Keratinocyte (primary cell): ENCODE measurements around the gene CTIF. TPM values are rescaled to one million over a fixed set of nuclear protein-coding genes. Genes with fewer than 3 reads are reported as not detected.

Experiments
- DNase-seq: peaks from one replicate; pipeline ENCODE4 v3.0.0-alpha.2; 2011; ENCODE audit warnings: low read depth, missing footprints, low spot score
- FAIRE-seq: peaks from 2 replicates; lab custom pipeline; 2011; peaks lifted over from hg19 to GRCh38; lab: Jason Lieb, UNC
- H2AFZ ChIP-seq: 2 replicates; pipeline ENCODE4 v1.6.0; 2012; ENCODE audit warnings: low read length, control low read depth, inconsistent platforms; ENCODE audit not compliant: control insufficient read depth
- H3K27ac ChIP-seq: 2 replicates; pipeline ENCODE4 v1.5.1; 2011; ENCODE audit warnings: low read length; ENCODE audit not compliant: control insufficient read depth, insufficient read depth
- H3K27me3 ChIP-seq: 3 replicates; pipeline ENCODE4 v1.6.0; 2011; ENCODE audit warnings: low read length; ENCODE audit not compliant: control insufficient read depth, insufficient read depth; ENCODE audit errors: extremely low read depth
- H3K36me3 ChIP-seq, 2 experiments: 2 replicates in 1 of 2; 3 replicates in 1 of 2; pipeline ENCODE4 v1.5.1; 2011; ENCODE audit warnings: low read length in 2 of 2, mild to moderate bottlenecking in 1 of 2; ENCODE audit not compliant: control insufficient read depth in 2 of 2, insufficient read depth in 2 of 2; ENCODE audit errors: extremely low read depth in 1 of 2
- H3K4me1 ChIP-seq: 3 replicates; pipeline ENCODE4 v1.5.1; 2011; ENCODE audit warnings: low read length; ENCODE audit not compliant: control insufficient read depth, insufficient read depth; ENCODE audit errors: extremely low read depth
- H3K4me2 ChIP-seq: 3 replicates; pipeline ENCODE4 v1.6.0; 2011; ENCODE audit warnings: low read depth, low read length; ENCODE audit not compliant: control insufficient read depth, insufficient read depth; ENCODE audit errors: extremely low read depth
- H3K4me3 ChIP-seq, 3 experiments: fragments of 200-600 bp in 1 of 3; sonication (generic) in 1 of 3; 2 replicates in 2 of 3; 3 replicates in 1 of 3; pipeline ENCODE4 v1.5.1; 2011 to 2016; ENCODE audit warnings: low read length in 3 of 3, mild to moderate bottlenecking in 3 of 3, control low read depth in 2 of 3, inconsistent platforms in 1 of 3, low read depth in 1 of 3, mixed read lengths in 1 of 3, mixed run types in 1 of 3, moderate library complexity in 1 of 3; ENCODE audit not compliant: control insufficient read depth in 2 of 3, insufficient read depth in 2 of 3; ENCODE audit errors: extremely low read depth in 1 of 3
- H3K79me2 ChIP-seq: 2 replicates; pipeline ENCODE4 v1.6.0; 2012; ENCODE audit warnings: low read length; ENCODE audit not compliant: control insufficient read depth, insufficient read depth
- H3K9ac ChIP-seq: 3 replicates; pipeline ENCODE4 v1.6.0; 2011; ENCODE audit warnings: low read length; ENCODE audit not compliant: control insufficient read depth, insufficient read depth; ENCODE audit errors: extremely low read depth
- H3K9me1 ChIP-seq: 3 replicates; pipeline ENCODE4 v1.6.0; 2011; ENCODE audit warnings: low read length; ENCODE audit not compliant: control insufficient read depth, insufficient read depth; ENCODE audit errors: extremely low read depth
- H3K9me3 ChIP-seq: 2 replicates; pipeline ENCODE4 v1.5.1; 2012; ENCODE audit warnings: low read depth, low read length; ENCODE audit not compliant: control insufficient read depth
- H4K20me1 ChIP-seq: 3 replicates; pipeline ENCODE4 v1.6.0; 2011; ENCODE audit warnings: low read length; ENCODE audit not compliant: control insufficient read depth, insufficient read depth; ENCODE audit errors: extremely low read depth
- EZH2 ChIP-seq: IDR thresholded peaks from one replicate; pipeline ENCODE4 v1.6.1; 2012; ENCODE audit warnings: inconsistent platforms, mild to moderate bottlenecking, low read length, moderate library complexity
- dilution Hi-C: fragments of 300-500 bp; cut with MboI; formaldehyde crosslinking; loops from one replicate; pipeline ENCODE4 v1.7.0; 2020; ENCODE audit warnings: low sequenced_read_pairs; ENCODE audit not compliant: extremely low pct_ligation_motif_present
- polyA plus RNA-seq, 5 experiments: library from polyadenylated mRNA; depleted of rRNA in 3 of 5; stranded (reverse) in 3 of 5; stranded (forward) in 1 of 5; unstranded in 1 of 5; fragments of >200 nt; gene quantifications; 1 replicate in 1 of 5; 2 replicates in 3 of 5; 3 replicates in 1 of 5; pipeline versions ENCODE4 v1.2.1 to v1.2.3, GENCODE V29; 2011 to 2012; ENCODE audit warnings: missing spikeins in 2 of 5, low read depth in 1 of 5, low replicate concordance in 1 of 5
- TF ChIP-seq, protein P1 (sequence below), 3 experiments: IDR thresholded peaks in 1 of 3; conservative IDR thresholded peaks in 1 of 3; optimal IDR thresholded peaks in 1 of 3; 2 replicates in 2 of 3; 3 replicates in 1 of 3; pipeline versions ENCODE3 to v1.5.1; 2011; ENCODE audit warnings: low read length in 3 of 3, mild to moderate bottlenecking in 3 of 3, moderate library complexity in 2 of 3, control low read depth in 1 of 3, inconsistent platforms in 1 of 3; ENCODE audit not compliant: insufficient read depth in 2 of 3; ENCODE audit errors: extremely low read depth in 1 of 3

CTIF gene
- polyA plus RNA-seq, 1 donor (not counting 4 experiments of a cell fraction or from before 2014, with no cell fraction given), result 15.0 TPM

- no peak for TF ChIP-seq EZH2
- TF ChIP-seq, protein P1, sequence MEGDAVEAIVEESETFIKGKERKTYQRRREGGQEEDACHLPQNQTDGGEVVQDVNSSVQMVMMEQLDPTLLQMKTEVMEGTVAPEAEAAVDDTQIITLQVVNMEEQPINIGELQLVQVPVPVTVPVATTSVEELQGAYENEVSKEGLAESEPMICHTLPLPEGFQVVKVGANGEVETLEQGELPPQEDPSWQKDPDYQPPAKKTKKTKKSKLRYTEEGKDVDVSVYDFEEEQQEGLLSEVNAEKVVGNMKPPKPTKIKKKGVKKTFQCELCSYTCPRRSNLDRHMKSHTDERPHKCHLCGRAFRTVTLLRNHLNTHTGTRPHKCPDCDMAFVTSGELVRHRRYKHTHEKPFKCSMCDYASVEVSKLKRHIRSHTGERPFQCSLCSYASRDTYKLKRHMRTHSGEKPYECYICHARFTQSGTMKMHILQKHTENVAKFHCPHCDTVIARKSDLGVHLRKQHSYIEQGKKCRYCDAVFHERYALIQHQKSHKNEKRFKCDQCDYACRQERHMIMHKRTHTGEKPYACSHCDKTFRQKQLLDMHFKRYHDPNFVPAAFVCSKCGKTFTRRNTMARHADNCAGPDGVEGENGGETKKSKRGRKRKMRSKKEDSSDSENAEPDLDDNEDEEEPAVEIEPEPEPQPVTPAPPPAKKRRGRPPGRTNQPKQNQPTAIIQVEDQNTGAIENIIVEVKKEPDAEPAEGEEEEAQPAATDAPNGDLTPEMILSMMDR (optimal IDR thresholded peaks at IDR 0.05 in 1 of 3, IDR thresholded peaks at IDR 0.05 in 1 of 3, conservative IDR thresholded peaks at IDR 0.05 in 1 of 3; ENCODE audit: extremely low read depth in 1 of 3, insufficient read depth in 2 of 3, low read length in 3 of 3), result no peak
- no peak overlapping the region for H3K27ac ChIP-seq
- no peaks in the 10 kb centered on the region for H3K27me3 ChIP-seq
- no peak overlapping the region for H2AFZ ChIP-seq
- peaks cover 1 to 5% of the 10 kb centered on the region in 2 experiments for H3K36me3 ChIP-seq
- no peaks in the 10 kb centered on the region for H3K9me1 ChIP-seq
- FAIRE-seq (no peak), DNase-seq (no peak)
- H3K4me3 ChIP-seq, result no peak overlapping the region
- H3K79me2 ChIP-seq, result no peaks in the 10 kb centered on the region
- no peaks in the 10 kb centered on the region for H3K4me1 ChIP-seq
- H3K9me3 ChIP-seq, result no peaks in the 10 kb centered on the region
- no peak overlapping the region for H3K4me2 ChIP-seq
- H4K20me1 ChIP-seq, result no peaks in the 10 kb centered on the region
- dilution Hi-C loops, result no loop called here
- H3K9ac ChIP-seq, result no peak overlapping the region
Measured at GRCh38 chr18:48705043-48705442, 166.2 kb downstream of the CTIF start.

- DNase-seq (no peak), FAIRE-seq (no peak)
- Histone ChIP-seq H3K79me2 (no peaks in the 10 kb centered on the region), H3K36me3 (peaks cover 1 to 5% of the 10 kb centered on the region in 2 experiments), H3K4me1 (no peaks in the 10 kb centered on the region), H3K9me3 (no peaks in the 10 kb centered on the region), H3K27me3 (no peaks in the 10 kb centered on the region), H3K27ac (no peak overlapping the region), H3K4me3 (no peak overlapping the region), H3K4me2 (no peak overlapping the region), H2AFZ (no peak overlapping the region), H3K9me1 (no peaks in the 10 kb centered on the region), H4K20me1 (no peaks in the 10 kb centered on the region), H3K9ac (no peak overlapping the region)
- dilution Hi-C loops, result no loop called here
- TF ChIP-seq, protein P1 (optimal IDR thresholded peaks at IDR 0.05 in 1 of 3, IDR thresholded peaks at IDR 0.05 in 1 of 3, conservative IDR thresholded peaks at IDR 0.05 in 1 of 3; ENCODE audit: extremely low read depth in 1 of 3, insufficient read depth in 2 of 3, low read length in 3 of 3), result no peak
- no peak for TF ChIP-seq EZH2
Measured at GRCh38 chr18:48705531-48705930, 166.7 kb downstream of the CTIF start.
